SKM-1 treated with dmso at 0.1 percent for 144 hours (cell line): ENCODE results near the gene DUSP22.

ENCODE experiments used
- DNase-seq: peaks from one replicate; lab custom pipeline; 2025; ENCODE audit not compliant: unreplicated experiment; lab: John Stamatoyannopoulos, UW

The DUSP22 gene

GRCh38 chr6:349491-349921 lies 57.2 kb downstream of the DUSP22 start:
- no peak for DNase-seq

DNA sequence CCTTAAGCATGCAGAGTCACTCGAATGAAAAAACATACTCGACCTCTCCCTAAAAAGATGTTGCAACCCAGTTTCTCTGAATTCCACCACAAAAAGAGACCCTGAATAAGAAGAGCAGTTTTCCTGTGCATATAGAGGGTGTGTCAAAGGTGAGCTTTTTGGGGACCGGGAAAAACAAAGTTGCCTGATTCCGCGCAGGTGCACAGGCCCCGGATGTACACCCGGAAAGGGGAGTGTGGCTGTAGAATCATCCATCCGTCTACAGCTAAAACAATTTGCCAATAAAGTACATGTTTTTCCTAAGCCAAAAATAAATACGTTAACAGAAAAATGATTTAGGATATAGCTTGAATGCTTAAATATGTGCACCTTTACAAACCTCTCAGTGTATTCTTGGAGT lies 58.1 kb downstream of the DUSP22 start:
- DNase-seq, result no peak

DNA sequence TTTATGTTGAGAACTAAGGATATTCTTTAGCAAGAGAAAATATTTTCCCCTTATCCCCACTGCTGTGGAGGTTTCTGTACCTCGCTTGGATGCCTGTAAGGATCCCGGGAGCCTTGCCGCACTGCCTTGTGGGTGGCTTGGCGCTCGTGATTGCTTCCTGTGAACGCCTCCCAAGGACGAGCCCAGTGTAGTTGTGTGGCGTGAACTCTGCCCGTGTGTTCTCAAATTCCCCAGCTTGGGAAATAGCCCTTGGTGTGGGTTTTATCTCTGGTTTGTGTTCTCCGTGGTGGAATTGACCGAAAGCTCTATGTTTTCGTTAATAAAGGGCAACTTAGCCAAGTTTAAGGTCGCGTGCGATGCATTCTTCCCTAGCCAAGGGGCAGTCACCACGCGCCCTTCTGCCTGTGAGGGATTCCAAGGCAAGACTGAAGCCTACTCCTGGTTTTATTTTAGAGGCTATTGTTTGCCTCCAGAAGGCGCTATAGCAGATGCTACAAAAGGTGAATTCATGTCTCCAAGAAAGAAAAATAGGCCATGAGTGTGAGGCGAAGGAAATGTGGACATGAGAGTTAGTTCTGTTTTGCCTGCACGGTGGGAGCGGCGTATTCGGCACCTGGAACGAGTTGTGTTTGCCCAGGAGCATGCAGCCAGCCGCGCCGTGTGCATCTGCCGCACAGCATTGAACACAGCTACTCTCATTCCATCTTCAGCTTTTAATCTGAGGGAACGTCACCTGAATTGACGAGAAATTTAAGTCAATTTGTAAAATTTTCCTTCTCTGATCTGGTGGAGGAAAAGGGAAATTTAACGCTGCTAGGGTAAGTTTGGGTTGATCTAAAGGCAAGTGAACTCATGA lies 59.0 kb downstream of the DUSP22 start:
- no peak for DNase-seq

GRCh38 chr6:351867-352289 lies 59.6 kb downstream of the DUSP22 start:
- no peak for DNase-seq

DNA sequence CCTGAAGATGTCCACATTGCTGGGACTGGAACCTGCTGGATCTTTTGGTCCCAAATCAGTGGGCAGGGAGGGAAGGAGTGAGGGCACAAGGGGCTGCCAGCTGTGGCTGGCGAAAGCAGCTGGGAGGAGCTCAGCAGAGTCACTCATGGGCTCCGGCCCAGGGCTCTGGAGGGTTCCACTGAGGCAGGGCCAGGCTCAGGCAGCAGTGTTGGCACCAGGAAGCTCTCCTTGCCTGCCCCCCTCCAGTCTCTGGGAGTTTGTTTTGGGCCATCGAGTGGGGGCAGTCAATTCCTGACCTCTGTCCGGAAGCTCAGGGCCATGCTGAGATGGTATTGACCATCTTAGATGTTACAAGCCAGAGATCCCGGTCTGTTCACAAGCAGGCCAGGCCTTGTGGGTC lies 60.2 kb downstream of the DUSP22 start:
- no peak for DNase-seq

- no peak for DNase-seq
These were observed 60.7 kb downstream of the DUSP22 start for GRCh38 chr6:352896-353470.

DNA sequence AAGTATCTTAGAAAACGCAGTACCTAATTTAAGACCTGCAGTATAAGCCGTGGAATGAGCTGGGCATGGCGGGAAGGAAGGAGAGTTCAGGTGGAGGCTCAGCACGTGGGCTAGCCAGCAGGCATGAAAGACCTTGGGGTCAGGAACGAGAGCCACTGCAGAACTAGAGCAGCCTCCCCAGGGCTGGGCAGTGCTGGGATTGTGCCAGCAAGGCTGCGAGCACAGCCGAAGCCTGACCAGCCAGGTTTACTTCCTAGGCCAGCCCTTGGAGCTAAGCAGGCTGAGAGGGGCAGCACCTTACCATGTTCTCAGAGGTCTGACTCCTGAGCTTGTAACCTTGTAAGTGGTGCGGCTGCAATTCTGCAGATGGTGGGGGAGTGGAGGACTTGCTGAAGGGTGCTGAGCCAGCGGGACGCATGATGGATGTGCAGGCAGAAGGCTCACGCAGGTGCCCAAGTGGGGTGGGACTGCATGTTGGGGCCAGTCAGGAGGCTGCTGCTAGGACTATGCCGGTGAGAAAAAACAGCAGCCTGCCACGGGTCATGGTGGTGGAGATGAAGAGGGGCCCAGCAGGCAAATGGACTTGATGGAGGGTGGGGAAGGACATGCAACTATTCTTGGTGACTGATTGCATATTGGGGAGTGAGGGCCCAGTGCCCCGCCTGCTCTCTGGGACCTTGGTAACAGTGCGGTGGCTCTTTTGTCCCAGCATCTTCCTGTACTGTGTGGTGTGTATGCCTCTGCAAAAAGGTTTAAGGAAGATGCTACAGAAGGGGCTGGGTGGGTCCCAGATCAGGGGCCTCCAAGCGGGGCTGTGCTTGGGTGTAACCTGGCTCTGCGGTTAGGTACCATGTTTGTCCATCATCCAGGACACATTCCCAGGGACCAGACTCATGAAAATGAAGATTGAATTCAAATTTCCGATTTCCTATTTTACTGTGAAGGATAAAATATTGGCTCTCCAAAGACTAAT lies 61.6 kb downstream of the DUSP22 start:
- DNase-seq, result no peak

DNA sequence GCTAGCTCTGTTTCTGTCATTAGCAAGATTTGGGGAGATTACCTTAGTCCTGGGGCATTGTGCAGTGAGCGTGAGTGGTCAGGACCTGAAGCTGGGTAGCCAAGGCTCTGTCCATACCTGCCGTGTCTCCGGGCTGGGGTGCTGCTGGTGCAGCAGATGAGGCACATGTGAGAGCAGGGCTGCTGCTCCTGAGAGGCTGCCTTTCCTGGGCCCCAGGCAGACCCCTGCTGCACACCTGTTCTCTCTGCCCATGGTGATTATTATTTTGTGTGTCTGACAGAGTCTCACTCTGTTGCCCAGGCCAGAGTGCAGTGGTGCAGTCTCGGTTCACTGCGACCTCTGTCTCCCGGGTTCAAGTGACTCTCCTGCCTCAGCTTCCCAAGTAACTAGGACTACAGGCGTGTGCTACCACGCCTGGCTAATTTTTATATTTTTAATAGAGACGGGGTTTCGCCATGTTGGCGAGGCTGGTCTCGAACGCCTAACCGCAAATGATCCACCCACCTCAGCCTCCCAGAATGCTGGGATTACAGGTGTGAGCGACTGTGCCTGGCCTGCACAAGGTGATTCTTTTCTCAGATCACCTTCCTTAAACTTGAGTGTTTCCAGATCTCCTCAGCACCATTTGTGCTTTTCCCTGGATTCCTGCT lies 62.5 kb downstream of the DUSP22 start:
- DNase-seq, result no peak

DNA sequence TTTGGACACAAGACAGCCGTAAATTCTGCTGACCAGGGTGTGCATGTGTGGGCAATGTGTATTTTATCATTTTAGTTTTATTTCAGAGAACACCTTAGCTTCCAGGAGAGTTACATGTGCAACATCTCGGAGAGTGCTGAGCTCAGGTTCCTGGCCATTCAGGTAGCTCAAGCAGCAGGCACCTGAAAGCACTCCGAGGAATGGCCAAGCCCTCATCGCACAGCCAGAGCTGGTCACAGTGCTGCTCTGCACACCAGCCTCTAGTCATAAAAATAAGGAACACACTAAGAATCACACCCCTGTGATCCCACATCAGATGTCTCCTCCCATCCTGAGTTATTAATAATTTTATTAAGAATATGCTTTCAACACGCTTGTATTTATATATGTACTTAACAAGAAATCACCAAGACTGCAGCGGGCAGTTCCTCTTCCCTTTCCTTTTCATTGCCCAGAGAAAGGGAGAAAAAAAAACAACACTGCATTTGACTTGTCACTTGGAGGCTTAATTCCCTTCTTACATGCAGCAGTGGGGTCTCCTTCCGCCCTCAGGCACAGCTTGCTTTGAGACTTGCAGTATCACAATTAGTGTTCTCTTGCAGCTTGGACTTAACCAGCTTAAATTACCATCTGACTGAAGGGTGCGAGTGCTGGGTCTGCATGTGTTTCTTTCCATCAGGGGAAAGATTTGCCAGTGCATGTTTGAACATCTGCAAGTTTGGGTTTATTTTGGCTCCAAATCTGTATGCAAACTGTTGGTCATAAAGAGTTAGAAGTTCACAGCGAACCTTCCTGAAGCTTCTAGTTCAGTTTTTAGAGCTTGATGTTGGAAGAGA lies 63.3 kb downstream of the DUSP22 start:
- no peak for DNase-seq

- DNase-seq, result no peak
These were observed 64.6 kb downstream of the DUSP22 start for GRCh38 chr6:356828-357251.

DNA sequence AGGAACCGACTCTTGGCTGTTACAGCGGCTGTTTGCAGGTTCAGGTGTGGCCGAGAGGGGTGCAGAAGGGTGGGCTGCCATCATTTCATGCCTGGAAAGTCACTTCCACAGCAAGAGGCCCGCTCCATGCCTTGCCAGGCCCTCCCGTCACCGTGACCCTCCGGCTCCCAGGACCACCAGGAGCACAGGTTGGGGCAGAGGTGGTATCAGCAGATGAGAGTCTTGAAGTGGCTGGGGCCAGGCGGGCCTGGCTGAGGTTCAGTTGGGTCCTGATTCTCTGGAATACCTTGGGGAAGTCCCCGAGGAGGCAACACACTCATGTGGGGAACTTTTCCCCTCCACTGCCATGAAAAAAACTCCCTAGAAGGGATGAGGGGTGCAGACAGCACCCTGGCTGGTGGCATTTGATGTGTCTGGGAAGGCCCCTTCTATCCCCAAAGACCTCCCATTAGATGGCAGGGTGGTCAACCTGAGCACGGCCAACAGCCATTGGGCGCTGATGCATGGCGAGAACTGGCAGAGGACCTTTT lies 65.0 kb downstream of the DUSP22 start:
- no peak for DNase-seq

DNA sequence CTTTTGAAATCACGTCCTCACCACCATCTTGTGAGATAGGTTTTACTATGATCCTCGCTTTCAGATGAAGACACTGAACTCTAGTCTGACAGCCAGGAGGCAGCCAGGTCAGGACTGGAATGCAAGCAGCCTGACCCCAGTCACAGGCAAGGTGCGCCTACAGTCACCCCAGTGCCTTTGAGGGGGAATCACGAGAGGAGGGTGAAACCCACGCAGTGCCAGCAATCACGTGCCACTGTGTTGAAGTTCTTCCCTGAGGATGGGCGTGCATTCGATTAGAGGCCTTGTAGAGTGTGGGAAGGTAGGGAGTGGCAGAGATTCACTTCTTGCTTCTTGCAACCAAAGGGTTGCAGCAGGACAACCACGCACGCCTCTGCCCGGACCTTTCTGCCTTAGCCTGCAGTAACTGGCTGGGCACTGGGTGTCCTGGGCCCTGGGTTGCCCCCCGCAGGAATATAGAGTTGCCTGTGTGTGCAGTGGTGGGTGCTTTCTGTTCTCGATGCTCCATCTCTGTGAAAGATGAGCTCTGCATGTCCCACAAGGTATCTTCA lies 65.6 kb downstream of the DUSP22 start:
- DNase-seq, result no peak

DNA sequence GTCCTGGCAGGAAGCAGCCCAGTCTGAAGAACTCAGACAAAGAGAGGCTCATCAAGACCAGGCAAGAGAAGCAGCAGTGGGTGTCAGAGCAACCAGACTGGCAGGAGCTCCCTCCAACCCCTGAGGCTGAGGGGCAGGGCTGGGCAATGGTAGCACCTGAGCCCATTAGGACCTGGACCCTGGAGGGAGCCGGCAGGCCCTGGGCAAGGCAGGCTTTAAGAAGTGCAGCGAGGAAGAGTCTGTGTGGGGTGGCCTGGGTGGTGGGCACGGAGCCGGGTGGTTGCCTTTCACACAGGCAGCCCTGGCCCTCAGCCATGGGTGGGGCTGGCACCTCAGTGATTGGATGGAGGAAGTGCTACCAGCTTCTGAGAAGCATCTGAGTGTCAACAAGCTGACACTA lies 66.1 kb downstream of the DUSP22 start:
- DNase-seq, result no peak

DNA sequence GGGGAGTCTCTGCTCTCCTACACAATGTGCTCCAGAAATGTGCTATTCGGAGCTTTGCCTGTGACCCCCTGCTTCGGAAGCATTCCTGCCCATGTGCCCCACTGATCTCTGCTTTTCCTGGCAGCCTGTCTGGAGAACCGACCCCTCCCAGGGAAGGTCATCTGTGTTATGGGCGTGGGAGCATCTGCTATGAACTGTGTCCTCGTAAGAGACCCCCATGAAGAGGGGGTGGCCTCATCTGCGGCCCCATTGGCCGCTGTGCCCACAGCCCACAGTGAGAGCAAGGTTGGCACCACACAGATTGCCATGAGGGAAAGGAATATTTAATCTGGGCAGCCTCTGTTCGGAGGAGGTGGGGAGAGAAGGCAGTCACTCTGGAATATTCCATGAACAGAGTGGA lies 66.6 kb downstream of the DUSP22 start:
- DNase-seq, result no peak

DNA sequence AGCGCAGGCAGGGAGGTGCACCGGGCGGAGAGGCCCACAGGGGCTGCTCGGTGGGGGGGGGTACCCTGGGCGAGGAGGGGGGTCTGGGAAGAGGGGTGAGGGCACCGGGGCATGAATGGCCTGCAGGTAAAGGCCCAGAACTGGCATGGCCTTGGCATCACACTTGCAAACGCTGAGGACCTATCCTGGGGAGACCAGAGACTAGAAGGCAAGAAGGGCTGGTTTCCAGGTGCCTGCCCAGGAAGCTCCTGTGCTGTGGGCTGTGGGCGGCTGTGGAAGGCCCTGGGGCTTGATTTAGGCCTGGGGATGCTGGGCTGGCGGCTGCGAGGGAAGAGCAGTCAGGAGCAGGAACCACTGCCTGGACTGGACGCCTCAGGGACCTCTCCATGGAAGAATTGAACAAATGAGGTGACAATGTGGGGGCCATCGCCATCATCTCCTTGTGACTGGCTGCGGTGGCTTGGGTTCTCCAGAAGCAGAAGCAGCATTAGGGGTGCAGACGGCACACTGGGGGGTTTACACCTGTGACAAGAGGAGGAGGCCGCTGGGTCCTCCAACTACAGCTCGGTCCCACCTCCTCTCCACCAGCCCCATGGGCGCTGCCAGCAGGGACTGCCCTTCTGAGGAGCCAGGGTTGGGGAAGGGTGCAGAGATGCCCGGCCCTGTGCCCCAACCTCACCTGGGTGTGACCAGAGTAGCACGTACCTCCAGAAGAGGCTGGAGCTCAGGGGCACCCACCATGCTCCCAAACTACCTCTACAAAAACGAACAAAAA lies 67.2 kb downstream of the DUSP22 start:
- DNase-seq, result no peak

GRCh38 chr6:360349-360748 lies 68.1 kb downstream of the DUSP22 start:
- DNase-seq, result no peak

GRCh38 chr6:360764-361373 lies 68.6 kb downstream of the DUSP22 start:
- no peak for DNase-seq

GRCh38 chr6:361411-362132 lies 69.3 kb downstream of the DUSP22 start:
- no peak for DNase-seq
